ENCODE data around the gene CRABP1. TPM values are rescaled to one million over a fixed set of nuclear protein-coding genes. Genes with fewer than 3 reads are reported as not detected.

Gene CRABP1
- total RNA-seq, 2 experiments from 2014 or later: not detected

- H3K36me3 Mint-ChIP-seq: no peaks in the 10 kb centered on the region
- H3K4me3 Mint-ChIP-seq: no peak overlapping the region
- no peak for DNase-seq
- no peaks in the 10 kb centered on the region for H3K4me1 Mint-ChIP-seq
- H3K9me3 Mint-ChIP-seq: no peaks in the 10 kb centered on the region
- H3K27me3 Mint-ChIP-seq: peaks cover 4% of the 10 kb centered on the region
- H3K27ac Mint-ChIP-seq: no peak overlapping the region
Measured at GRCh38 chr15:78393137-78393536, 53.0 kb downstream of the CRABP1 start.

GRCh38 chr15:78394026-78394425 is 53.9 kb downstream of the CRABP1 start:
- no peak overlapping the region for H3K27ac Mint-ChIP-seq

DNA sequence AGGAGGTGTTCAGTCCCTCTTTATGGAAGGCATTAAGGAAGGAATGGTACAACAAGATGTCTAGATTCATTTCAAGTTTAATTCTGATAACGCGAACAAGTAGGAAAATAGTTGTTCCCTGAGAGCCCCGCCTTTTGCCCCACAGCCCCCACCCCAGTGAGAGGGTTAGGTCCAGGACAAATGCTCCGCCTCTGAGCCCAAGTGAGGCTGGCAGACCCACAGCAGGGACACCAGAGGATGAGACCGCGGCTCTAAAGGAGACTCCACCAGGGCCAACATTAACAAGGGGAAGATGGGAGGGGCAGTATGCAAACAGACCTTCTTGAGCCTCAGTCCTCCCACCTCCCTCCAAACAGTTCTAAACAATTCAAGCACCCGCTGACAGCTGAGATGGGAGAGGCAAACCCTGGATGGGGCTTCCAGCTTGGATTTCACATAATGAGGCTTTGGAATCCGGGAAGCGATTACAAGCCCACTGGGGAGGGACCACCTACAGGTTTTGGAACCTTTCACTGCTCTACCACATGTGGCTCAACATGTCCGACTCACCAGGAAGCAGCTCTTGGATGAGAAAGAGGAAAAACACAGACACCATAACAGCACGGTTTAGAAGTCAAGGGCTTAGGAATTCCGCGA is 54.9 kb downstream of the CRABP1 start:
- Mint-ChIP-seq H3K9me3 (no peaks in the 10 kb centered on the region), H3K27me3 (peaks cover 4% of the 10 kb centered on the region), H3K27ac (no peak overlapping the region), H3K4me1 (no peaks in the 10 kb centered on the region), H3K36me3 (no peaks in the 10 kb centered on the region), H3K4me3 (no peak overlapping the region)
- no peak for DNase-seq

More at GRCh38 chr15:78394026-78394425, 53.9 kb downstream of the CRABP1 start:
- Mint-ChIP-seq H3K36me3 (no peaks in the 10 kb centered on the region), H3K9me3 (no peaks in the 10 kb centered on the region), H3K4me3 (no peak overlapping the region), H3K27me3 (peaks cover 4% of the 10 kb centered on the region), H3K4me1 (no peaks in the 10 kb centered on the region)
- no peak for DNase-seq

- Mint-ChIP-seq H3K27ac (no peak overlapping the region), H3K27me3 (peaks cover 4% of the 10 kb centered on the region), H3K9me3 (no peaks in the 10 kb centered on the region), H3K36me3 (no peaks in the 10 kb centered on the region), H3K4me1 (no peaks in the 10 kb centered on the region), H3K4me3 (no peak overlapping the region)
- no peak for DNase-seq
Measured at GRCh38 chr15:78396186-78396814, 56.1 kb downstream of the CRABP1 start.

DNA sequence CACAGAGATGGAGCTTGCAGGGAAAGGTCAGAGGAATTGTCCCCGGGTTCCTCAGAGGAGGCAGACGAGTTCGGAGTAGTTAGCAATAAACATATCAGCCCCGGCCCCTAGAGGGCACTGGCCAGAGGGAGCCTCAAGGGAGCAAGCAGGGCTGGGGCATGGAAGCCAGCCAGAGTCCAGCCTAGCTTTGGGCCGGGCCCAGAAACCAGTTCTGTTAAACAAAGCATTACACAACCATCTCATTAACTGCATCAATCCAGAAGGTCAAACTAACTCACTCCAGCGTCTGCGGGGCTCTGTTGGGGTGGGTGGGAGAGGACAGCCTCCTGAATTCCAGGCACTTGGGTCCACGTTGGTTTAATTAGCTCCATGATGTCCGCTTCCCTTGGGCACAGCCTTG is 56.8 kb downstream of the CRABP1 start:
- Mint-ChIP-seq H3K27me3 (peaks cover 2% of the 10 kb centered on the region), H3K36me3 (no peaks in the 10 kb centered on the region), H3K4me3 (no peak overlapping the region), H3K4me1 (no peaks in the 10 kb centered on the region), H3K27ac (no peak overlapping the region), H3K9me3 (no peaks in the 10 kb centered on the region)
- DNase-seq: no peak

DNA sequence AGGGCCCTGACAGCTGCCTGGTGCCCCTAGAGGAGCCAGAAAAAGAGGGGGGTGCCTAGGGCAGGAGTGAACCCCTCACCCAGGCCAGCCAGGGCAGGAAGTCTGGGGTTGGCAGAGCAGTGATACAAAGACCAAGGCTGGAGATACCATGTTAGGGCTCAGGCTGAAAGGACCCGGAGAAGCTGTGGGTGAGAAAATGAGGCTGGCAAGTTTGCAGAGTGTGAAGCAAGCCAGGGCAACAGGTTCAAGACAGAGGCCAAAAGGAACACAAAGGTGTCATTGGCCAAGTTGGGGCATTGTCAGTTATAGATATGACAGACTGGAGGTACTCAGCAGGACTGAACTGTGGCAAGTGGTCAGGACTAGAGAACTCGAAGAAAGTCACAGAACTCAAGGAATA is 57.2 kb downstream of the CRABP1 start:
- no peaks in the 10 kb centered on the region for H3K27me3 Mint-ChIP-seq
- H3K4me3 Mint-ChIP-seq: no peak overlapping the region
- H3K4me1 Mint-ChIP-seq: no peaks in the 10 kb centered on the region
- no peaks in the 10 kb centered on the region for H3K36me3 Mint-ChIP-seq
- DNase-seq: no peak
- H3K9me3 Mint-ChIP-seq: no peaks in the 10 kb centered on the region
- H3K27ac Mint-ChIP-seq: no peak overlapping the region

Other genes with a start within 250 kb of the CRABP1 start
- not detected for gene SH2D7, start 247.8 kb upstream of the CRABP1 start, total RNA-seq
- 1 to 10 TPM; 1.8 to 1.9 TPM for gene CIB2, start 208.9 kb upstream of the CRABP1 start, total RNA-seq
- gene IDH3A, start 191.0 kb upstream of the CRABP1 start, total RNA-seq: 100 to 1,000 TPM; 149 to 150 TPM
- under 1 TPM in 1 of 2 experiments, not detected in 1; 0.24 TPM for gene ACSBG1, start 105.8 kb upstream of the CRABP1 start, total RNA-seq
- 10 to 100 TPM; 36.8 to 39.3 TPM for gene DNAJA4, start 75.8 kb upstream of the CRABP1 start, total RNA-seq
- 10 to 100 TPM; 71.9 to 73.8 TPM for gene SKIC8, start 40.7 kb upstream of the CRABP1 start, total RNA-seq
- gene IREB2, start 97.9 kb downstream of the CRABP1 start, total RNA-seq: 10 to 100 TPM; 68.2 to 69.4 TPM
- 1 to 10 TPM; 1.5 to 2.1 TPM for gene HYKK, start 167.2 kb downstream of the CRABP1 start, total RNA-seq
- gene PSMA4, start 200.1 kb downstream of the CRABP1 start, total RNA-seq: 100 to 1,000 TPM; 336 to 338 TPM
- 1 to 10 TPM; 6.3 to 7.3 TPM for gene CHRNA5, start 225.2 kb downstream of the CRABP1 start, total RNA-seq